Measurements from ENCODE around the gene PFN4. TPM values are rescaled to one million over a fixed set of nuclear protein-coding genes. Genes with fewer than 3 reads are reported as not detected.

The PFN4 gene
- total RNA-seq, 1 experiment from 2014 or later, result not detected

DNA sequence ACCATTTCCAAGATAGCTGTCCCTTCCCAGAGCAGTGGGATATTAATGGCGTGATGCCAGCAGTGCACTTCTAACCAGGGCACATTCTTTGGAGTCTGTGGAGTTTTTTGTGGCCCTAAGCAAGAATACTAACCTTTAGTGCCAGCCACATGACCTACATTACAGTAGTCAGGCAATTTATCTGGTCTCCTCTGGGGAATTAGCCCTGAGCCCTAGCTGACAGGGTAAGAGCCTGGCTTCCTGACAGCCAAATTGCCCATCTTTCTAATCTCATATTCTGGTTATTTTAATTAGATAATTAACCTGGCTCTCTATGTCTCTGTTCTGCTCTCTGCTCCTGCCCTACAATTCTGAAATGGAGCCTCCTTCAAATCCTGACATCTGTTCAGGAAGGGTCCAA is 5.2 kb downstream of the PFN4 start:
- BruUV-seq (replicated peaks), result no TSS peak
- H3K4me1 ChIP-seq (ENCODE audit: control insufficient read depth in 1 of 2, insufficient read depth in 2 of 2, low read length in 2 of 2), result peaks cover 3 to 7% of the 10 kb centered on the region in 2 experiments; a peak in 2 of 4 replicates
- ChIA-PET POLR2A (no interaction called here), CTCF (no interaction called here), RAD21 (ENCODE audit: low non-redundant PET in 1 of 2, low total read pairs in 2 of 2, uncharacterized antibody in 2 of 2, unreplicated experiment in 2 of 2) (no interaction called here)
- H3K9me2 ChIP-seq (ENCODE audit: insufficient read depth), result no peaks in the 10 kb centered on the region
- DNase-seq (ENCODE audit: low read depth, low spot score) (no peak), ATAC-seq (no peak)
- H3K27ac ChIP-seq (ENCODE audit: low read depth, low read length), result no peak overlapping the region
- no peak overlapping the region for H3K4me2 ChIP-seq (ENCODE audit: low read length)
- H3K9ac ChIP-seq (ENCODE audit: low read length), result no peak overlapping the region
- intact Hi-C loops (cut with micrococcal nuclease), result no loop called here
- H4K20me1 ChIP-seq (ENCODE audit: insufficient read depth), result no peaks in the 10 kb centered on the region
- no peak overlapping the region for H2AFZ ChIP-seq (ENCODE audit: low read depth, low read length, poor library complexity, severe bottlenecking)
- no peak for TF ChIP-seq ATF3 (IDR thresholded peaks at IDR 0.05)
- TF ChIP-seq MAX (IDR thresholded peaks at IDR 0.05), result no peak
- no peak for TF ChIP-seq EGR1 (IDR thresholded peaks at IDR 0.05; ENCODE audit: low read depth)
- TF ChIP-seq TCF7L2 (IDR thresholded peaks at IDR 0.05; ENCODE audit: borderline replicate concordance, extremely low read depth, insufficient read depth, insufficient read length), result no peak
- TF ChIP-seq, protein P1, sequence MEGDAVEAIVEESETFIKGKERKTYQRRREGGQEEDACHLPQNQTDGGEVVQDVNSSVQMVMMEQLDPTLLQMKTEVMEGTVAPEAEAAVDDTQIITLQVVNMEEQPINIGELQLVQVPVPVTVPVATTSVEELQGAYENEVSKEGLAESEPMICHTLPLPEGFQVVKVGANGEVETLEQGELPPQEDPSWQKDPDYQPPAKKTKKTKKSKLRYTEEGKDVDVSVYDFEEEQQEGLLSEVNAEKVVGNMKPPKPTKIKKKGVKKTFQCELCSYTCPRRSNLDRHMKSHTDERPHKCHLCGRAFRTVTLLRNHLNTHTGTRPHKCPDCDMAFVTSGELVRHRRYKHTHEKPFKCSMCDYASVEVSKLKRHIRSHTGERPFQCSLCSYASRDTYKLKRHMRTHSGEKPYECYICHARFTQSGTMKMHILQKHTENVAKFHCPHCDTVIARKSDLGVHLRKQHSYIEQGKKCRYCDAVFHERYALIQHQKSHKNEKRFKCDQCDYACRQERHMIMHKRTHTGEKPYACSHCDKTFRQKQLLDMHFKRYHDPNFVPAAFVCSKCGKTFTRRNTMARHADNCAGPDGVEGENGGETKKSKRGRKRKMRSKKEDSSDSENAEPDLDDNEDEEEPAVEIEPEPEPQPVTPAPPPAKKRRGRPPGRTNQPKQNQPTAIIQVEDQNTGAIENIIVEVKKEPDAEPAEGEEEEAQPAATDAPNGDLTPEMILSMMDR (IDR thresholded peaks at IDR 0.05 in 2 of 3, conservative IDR thresholded peaks at IDR 0.05 in 1 of 3; ENCODE audit: borderline replicate concordance in 1 of 3, insufficient read depth in 1 of 3, low read depth in 2 of 3, low read length in 2 of 3), result no peak
- TF ChIP-seq CBX3 (IDR thresholded peaks at IDR 0.05; ENCODE audit: low read depth), result no peak
- TF ChIP-seq SRF (IDR thresholded peaks at IDR 0.05; ENCODE audit: low read depth), result no peak
- no peak for TF ChIP-seq ELF1 (IDR thresholded peaks at IDR 0.05; ENCODE audit: borderline replicate concordance, low read depth)
- TF ChIP-seq YY1 (IDR thresholded peaks at IDR 0.05; ENCODE audit: extremely low read depth, insufficient replicate concordance, low read depth, low read length), result no peak
- no peak for TF ChIP-seq ZNF274 (IDR thresholded peaks at IDR 0.05; ENCODE audit: low read depth, low read length)
- no peak for TF ChIP-seq POLR2AphosphoS5 (IDR thresholded peaks at IDR 0.05; ENCODE audit: low read depth, low read length)
- TF ChIP-seq, protein P2, sequence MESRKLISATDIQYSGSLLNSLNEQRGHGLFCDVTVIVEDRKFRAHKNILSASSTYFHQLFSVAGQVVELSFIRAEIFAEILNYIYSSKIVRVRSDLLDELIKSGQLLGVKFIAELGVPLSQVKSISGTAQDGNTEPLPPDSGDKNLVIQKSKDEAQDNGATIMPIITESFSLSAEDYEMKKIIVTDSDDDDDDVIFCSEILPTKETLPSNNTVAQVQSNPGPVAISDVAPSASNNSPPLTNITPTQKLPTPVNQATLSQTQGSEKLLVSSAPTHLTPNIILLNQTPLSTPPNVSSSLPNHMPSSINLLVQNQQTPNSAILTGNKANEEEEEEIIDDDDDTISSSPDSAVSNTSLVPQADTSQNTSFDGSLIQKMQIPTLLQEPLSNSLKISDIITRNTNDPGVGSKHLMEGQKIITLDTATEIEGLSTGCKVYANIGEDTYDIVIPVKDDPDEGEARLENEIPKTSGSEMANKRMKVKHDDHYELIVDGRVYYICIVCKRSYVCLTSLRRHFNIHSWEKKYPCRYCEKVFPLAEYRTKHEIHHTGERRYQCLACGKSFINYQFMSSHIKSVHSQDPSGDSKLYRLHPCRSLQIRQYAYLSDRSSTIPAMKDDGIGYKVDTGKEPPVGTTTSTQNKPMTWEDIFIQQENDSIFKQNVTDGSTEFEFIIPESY (IDR thresholded peaks at IDR 0.05; ENCODE audit: extremely low read depth, insufficient replicate concordance, low read length), result no peak
- TF ChIP-seq, protein P3, sequence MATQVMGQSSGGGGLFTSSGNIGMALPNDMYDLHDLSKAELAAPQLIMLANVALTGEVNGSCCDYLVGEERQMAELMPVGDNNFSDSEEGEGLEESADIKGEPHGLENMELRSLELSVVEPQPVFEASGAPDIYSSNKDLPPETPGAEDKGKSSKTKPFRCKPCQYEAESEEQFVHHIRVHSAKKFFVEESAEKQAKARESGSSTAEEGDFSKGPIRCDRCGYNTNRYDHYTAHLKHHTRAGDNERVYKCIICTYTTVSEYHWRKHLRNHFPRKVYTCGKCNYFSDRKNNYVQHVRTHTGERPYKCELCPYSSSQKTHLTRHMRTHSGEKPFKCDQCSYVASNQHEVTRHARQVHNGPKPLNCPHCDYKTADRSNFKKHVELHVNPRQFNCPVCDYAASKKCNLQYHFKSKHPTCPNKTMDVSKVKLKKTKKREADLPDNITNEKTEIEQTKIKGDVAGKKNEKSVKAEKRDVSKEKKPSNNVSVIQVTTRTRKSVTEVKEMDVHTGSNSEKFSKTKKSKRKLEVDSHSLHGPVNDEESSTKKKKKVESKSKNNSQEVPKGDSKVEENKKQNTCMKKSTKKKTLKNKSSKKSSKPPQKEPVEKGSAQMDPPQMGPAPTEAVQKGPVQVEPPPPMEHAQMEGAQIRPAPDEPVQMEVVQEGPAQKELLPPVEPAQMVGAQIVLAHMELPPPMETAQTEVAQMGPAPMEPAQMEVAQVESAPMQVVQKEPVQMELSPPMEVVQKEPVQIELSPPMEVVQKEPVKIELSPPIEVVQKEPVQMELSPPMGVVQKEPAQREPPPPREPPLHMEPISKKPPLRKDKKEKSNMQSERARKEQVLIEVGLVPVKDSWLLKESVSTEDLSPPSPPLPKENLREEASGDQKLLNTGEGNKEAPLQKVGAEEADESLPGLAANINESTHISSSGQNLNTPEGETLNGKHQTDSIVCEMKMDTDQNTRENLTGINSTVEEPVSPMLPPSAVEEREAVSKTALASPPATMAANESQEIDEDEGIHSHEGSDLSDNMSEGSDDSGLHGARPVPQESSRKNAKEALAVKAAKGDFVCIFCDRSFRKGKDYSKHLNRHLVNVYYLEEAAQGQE (IDR thresholded peaks at IDR 0.05; ENCODE audit: low read depth), result no peak
- H3K27me3 ChIP-seq (ENCODE audit: insufficient read depth, low read length), result no peaks in the 10 kb centered on the region
- no peak overlapping the region for H3K4me3 ChIP-seq (replicated peaks in 1 of 2; ENCODE audit: low read depth in 1 of 2, low read length in 2 of 2)
- no peaks in the 10 kb centered on the region for H3K79me2 ChIP-seq (ENCODE audit: insufficient read depth, low read length)
- no peaks in the 10 kb centered on the region for H3K36me3 ChIP-seq (ENCODE audit: control insufficient read depth in 1 of 2, insufficient read depth in 2 of 2, low read length in 2 of 2)
- no peaks in the 10 kb centered on the region for H3K9me3 ChIP-seq (ENCODE audit: control insufficient read depth in 1 of 2, insufficient read depth in 1 of 2, low read depth in 1 of 2, low read length in 2 of 2)

All from HCT116 (cell line).